HepG2 (cell line): ENCODE results near the gene IZUMO4. TPM values are rescaled to one million over a fixed set of nuclear protein-coding genes. Genes with fewer than 3 reads are reported as not detected.

ENCODE experiments used
- ATF5 ChIP-seq: sonication (generic); formaldehyde crosslinking; IDR thresholded peaks from 2 replicates; pipeline ENCODE4 v1.4.0; 2020; ENCODE audit warnings: mild to moderate bottlenecking, low read depth, missing genetic modification reagents
- BHLHE40 ChIP-seq: IDR thresholded peaks from 2 replicates; pipeline ENCODE4 v1.6.1; 2011; ENCODE audit warnings: low read length, improper control_type of control experiment
- EED ChIP-seq: sonication (generic); formaldehyde crosslinking; IDR thresholded peaks from 2 replicates; pipeline ENCODE4 v1.5.0; 2020; ENCODE audit warnings: mild to moderate bottlenecking, missing genetic modification reagents
- GPBP1L1 ChIP-seq: sonication (generic); formaldehyde crosslinking; IDR thresholded peaks from 2 replicates; pipeline ENCODE4 v1.5.0; 2020; ENCODE audit warnings: mild to moderate bottlenecking, missing genetic modification reagents
- KDM3A ChIP-seq: IDR thresholded peaks from 2 replicates; pipeline ENCODE4 v1.6.1; 2018; ENCODE audit warnings: low read depth, missing compliant biosample characterization
- MTF1 ChIP-seq: sonication (generic); formaldehyde crosslinking; IDR thresholded peaks from 2 replicates; pipeline ENCODE4 v1.5.0; 2020; ENCODE audit warnings: missing genetic modification reagents
- MXD1 ChIP-seq: sonication (generic); formaldehyde crosslinking; IDR thresholded peaks from 2 replicates; pipeline ENCODE4 v1.4.0; 2020; ENCODE audit warnings: mild to moderate bottlenecking, missing genetic modification reagents
- NPAS2 ChIP-seq: sonication (generic); formaldehyde crosslinking; IDR thresholded peaks from 2 replicates; pipeline ENCODE4 v1.8.0; 2022; ENCODE audit warnings: mild to moderate bottlenecking, missing genetic modification reagents, borderline replicate concordance
- PLSCR1 ChIP-seq: sonication (generic); formaldehyde crosslinking; IDR thresholded peaks from 2 replicates; pipeline ENCODE4 v1.5.0; 2020; ENCODE audit warnings: missing genetic modification reagents, mild to moderate bottlenecking, borderline replicate concordance
- REL ChIP-seq: sonication (generic); formaldehyde crosslinking; conservative IDR thresholded peaks from 2 replicates; pipeline ENCODE4 v1.8.0; 2022; ENCODE audit warnings: mild to moderate bottlenecking, missing genetic modification reagents, moderate library complexity
- SIN3A ChIP-seq: IDR thresholded peaks from 2 replicates; pipeline ENCODE4 v1.6.1; 2011; ENCODE audit warnings: low read depth, mild to moderate bottlenecking, control low read depth, low read length, borderline replicate concordance
- SOX6 ChIP-seq, 2 experiments: fragments of 450-650 bp in 1 of 2; sonication (generic) in 1 of 2; formaldehyde crosslinking in 1 of 2; IDR thresholded peaks; 2 replicates each; pipeline versions ENCODE4 v1.4.0 to v1.6.1; 2017 to 2020; ENCODE audit warnings: antibody characterized with exemption in 1 of 2, mild to moderate bottlenecking in 1 of 2, missing genetic modification reagents in 1 of 2
- TIGD3 ChIP-seq: sonication (generic); formaldehyde crosslinking; IDR thresholded peaks from 2 replicates; pipeline ENCODE4 v1.5.1; 2020; ENCODE audit warnings: mild to moderate bottlenecking, missing genetic modification reagents, borderline replicate concordance
- ZFP91 ChIP-seq: sonication (generic); formaldehyde crosslinking; IDR thresholded peaks from 2 replicates; pipeline ENCODE4 v1.9.0; 2022; ENCODE audit warnings: missing genetic modification reagents, mild to moderate bottlenecking, borderline replicate concordance
- ZNF124 ChIP-seq: sonication (generic); formaldehyde crosslinking; IDR thresholded peaks from 2 replicates; pipeline ENCODE4 v1.4.0; 2020; ENCODE audit warnings: missing genetic modification reagents
- ZNF556 ChIP-seq: sonication (generic); formaldehyde crosslinking; IDR thresholded peaks from 2 replicates; pipeline ENCODE4 v1.4.0; 2020; ENCODE audit warnings: mild to moderate bottlenecking, missing genetic modification reagents, borderline replicate concordance
- ZNF768 ChIP-seq: sonication (generic); formaldehyde crosslinking; IDR thresholded peaks from 2 replicates; pipeline ENCODE4 v1.4.0; 2020; ENCODE audit warnings: missing genetic modification reagents
- ZNF770 ChIP-seq: sonication (generic); formaldehyde crosslinking; IDR thresholded peaks from 2 replicates; pipeline ENCODE4 v1.5.0; 2020; ENCODE audit warnings: mild to moderate bottlenecking, missing genetic modification reagents
- polyA plus RNA-seq, 8 experiments: library from polyadenylated mRNA; depleted of rRNA in 3 of 8; stranded (reverse) in 7 of 8; unstranded in 1 of 8; fragments of >200 nt; fragmentation: Illumina TruSeq in 4 of 8; extraction: Trizol in 4 of 8; gene quantifications; 2 replicates each; pipeline versions ENCODE4 v1.2.1 to v1.2.3, GENCODE V29; 2011 to 2016; ENCODE audit warnings: low read depth in 4 of 8, missing spikeins in 1 of 8, mixed read lengths in 1 of 8; ENCODE audit not compliant: insufficient read depth in 1 of 8
- total RNA-seq, 5 experiments: library from RNA; depleted of rRNA; stranded (reverse); fragments of >200 nt; fragmentation: Illumina TruSeq; extraction: Trizol; gene quantifications; 2 replicates each; pipeline ENCODE4 v1.2.3, GENCODE V29; 2016; ENCODE audit warnings: low read depth in 1 of 5

IZUMO4 gene
- total and polyA plus RNA-seq, 2 of the 13 experiments (the other 11 are each of a cell fraction or from before 2014, with no cell fraction given): 0.77 to 3.9 TPM

GRCh38 chr19:2051773-2052704, 44.7 kb upstream of the IZUMO4 start (continued):
- peak; percentile 71; the same call in 1 of the 2 replicates for TF ChIP-seq ZFP91 (CRISPR knock-in tag)
- TF ChIP-seq EED (CRISPR knock-in tag): no peak
- TF ChIP-seq REL: no peak
- no peak for TF ChIP-seq GPBP1L1 (CRISPR knock-in tag)
- no peak for TF ChIP-seq MTF1 (CRISPR knock-in tag)
- TF ChIP-seq NPAS2: no peak
- no peak for TF ChIP-seq MXD1 (CRISPR knock-in tag)
- TF ChIP-seq ZNF556 (CRISPR knock-in tag): 0 out of 2 replicates have a peak, but pooled peaks have one; percentile 21
- TF ChIP-seq KDM3A (CRISPR knock-in tag): no peak
- no peak; the same call in 1 of the 2 replicates for TF ChIP-seq ZNF768 (CRISPR knock-in tag)
- TF ChIP-seq PLSCR1: no peak
- TF ChIP-seq ZNF124: no peak
- peak; percentile 50; the same call in 1 of the 2 replicates for TF ChIP-seq SIN3A
- TF ChIP-seq TIGD3 (CRISPR knock-in tag): no peak
- no peak for TF ChIP-seq SOX6 (IDR thresholded peaks at IDR 0.05)
- TF ChIP-seq SOX6 (CRISPR knock-in tag; IDR thresholded peaks at IDR 0.05): no peak
- TF ChIP-seq BHLHE40: no peak
- TF ChIP-seq ATF5: no peak
- TF ChIP-seq ZNF770 (CRISPR knock-in tag): no peak; the same call in 1 of the 2 replicates
